HG03457 (cell line): ENCODE results near the gene RTN4RL1.

Experiments
- ATAC-seq: cut with Tn5 transposase; IDR thresholded peaks from one replicate; pipeline ENCODE4 v1.9.1; 2021; ENCODE audit warnings: moderate number of reproducible peaks; ENCODE audit not compliant: unreplicated experiment

Gene RTN4RL1

DNA sequence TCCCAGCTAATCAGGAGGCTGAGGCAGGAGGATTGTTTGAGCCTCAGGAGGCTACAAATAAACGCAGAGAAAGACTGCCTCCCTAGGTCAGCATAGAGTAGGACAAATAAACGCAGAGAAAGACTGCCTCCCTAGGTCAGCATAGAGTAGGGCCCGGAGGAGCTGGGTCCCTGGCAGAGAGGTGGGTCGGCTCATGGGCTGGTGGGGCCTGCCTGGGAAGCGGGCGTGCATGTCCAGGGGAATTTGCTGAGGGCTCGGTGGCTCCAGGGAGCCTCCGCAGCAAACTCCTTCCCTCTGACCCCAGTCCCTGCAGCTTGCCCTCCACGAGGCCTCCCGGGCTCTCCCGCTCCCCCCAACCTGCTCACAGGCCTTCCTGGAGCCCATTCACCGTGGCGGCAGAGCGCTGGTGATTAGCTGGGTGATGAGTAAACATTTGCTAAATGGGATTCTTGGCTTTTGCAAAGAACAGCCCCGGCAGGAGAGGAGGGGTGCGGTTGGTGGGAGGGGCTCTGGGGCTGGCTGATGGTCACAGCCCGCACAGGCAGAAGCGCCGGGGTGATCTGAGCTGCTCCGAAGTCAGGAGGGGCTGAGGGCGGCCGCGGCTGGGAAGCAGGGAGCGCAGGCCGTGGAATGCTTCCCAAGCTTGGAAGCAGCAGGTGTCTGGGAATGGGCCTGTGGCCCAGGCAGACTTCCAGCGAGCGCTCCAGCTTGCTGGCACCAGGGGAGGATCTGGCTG lies 93.1 kb downstream of the RTN4RL1 start:
- ATAC-seq, result no peak

DNA sequence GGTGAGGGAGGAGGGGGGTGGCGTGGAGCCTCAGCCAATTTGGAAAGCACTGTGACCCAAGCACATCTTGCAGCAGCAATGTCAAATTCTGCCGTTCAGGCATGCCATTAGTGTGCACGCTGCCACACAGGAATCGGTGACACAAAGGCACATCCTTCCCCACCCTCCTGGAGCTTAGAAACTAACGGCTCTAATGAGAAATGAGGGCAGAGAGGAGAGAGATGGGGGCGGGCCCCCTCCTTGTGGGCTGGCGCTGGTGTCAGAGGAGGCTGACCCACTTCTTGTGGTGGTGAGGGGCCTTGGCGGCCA lies 94.8 kb downstream of the RTN4RL1 start:
- no peak for ATAC-seq

DNA sequence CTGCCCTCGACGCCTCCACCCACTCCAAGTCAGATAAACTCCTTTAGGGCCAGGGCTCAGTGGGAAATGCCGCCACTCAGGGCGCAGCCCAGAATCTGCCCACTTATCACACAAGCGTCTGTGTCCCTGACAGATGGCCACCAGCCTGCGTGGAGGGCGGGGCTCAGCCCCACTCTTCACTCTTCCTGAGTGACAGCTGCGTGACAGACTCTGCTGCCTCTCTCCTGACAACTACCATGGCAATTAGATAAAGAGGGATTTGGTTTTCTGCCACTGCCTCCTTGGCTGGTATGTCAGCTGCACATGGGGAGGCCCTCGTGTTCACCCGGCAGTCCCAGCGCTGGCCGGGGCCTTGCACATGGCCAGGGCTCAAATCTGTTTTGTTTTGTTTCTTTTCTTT lies 96.2 kb downstream of the RTN4RL1 start:
- ATAC-seq, result no peak

DNA sequence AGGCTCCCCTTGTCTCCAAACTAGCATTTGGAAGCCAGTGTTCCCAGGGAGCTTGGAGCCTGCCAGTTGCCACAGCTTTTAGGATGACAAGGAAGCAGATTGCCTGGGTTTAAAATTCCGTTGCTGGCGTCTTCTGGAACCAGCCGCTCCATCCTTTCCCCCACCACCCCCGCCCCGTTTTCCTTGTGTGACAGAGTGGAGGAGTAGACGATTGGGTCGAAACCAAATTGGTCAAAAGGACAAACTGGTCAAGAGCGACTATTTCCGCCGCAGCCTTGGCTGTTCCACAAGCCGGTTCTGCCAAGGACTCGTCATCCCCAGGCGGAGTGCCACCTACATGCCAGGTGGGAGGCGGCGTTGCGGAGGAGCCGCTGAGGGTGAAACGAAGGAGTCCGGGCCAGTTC lies 104.2 kb downstream of the RTN4RL1 start:
- ATAC-seq, result no peak

DNA sequence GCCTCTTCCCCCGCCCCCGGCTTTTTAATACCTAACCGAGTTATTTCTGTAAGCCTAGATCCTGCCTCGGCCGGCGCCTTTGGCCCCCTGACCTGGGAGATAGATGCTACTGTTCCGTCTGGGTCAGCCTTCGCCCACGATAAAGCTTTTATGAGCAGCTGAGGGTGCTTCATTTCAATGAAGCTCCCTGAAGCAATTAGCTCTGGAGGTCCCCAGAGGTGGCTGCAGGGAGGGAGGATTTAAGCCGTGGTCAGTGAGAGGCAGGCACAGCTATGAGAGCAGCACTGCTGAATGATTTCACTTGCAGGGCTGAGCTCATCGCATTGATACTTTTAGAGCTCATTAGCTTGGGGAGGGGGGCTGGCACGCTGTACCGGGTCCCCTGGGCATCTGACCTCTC lies 105.9 kb downstream of the RTN4RL1 start:
- ATAC-seq, result no peak

DNA sequence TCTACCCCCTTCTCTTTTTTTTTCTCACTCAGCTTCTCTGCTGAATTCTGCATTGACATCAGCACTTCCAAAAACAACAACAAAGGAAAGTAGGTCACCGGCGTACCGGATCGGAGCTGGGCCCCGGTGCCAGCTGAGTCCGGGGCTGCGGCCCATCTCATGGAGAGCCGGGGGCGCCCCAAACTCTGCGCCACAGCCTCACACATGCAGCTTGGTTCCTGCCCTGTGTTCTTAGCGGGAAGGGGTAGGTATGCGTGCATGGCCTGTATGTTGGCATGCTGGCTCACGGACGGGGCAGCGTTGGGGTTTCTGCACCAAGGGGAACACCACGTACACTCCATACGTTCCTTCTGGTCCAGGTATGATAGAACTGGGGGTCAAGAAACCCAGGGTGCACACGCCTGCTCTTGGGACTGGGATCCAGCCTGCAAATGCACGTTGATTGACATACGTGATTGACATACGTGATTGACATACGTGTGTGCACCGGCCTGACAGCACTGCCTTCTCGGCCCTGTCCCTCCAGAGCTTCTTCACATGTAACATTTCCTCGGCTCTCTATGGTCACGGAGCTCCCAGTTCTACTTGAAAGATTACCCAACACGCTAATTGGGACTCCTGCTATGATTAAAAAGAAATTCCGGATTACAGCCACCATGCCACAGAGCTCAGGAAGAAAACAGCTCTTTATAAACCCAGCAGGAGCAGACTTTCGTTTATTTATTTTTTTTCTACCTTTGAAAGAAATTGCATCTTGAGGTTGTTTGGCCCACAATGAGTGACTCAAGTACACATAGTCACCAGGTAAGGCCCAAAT lies 106.6 kb downstream of the RTN4RL1 start:
- ATAC-seq, result no peak

DNA sequence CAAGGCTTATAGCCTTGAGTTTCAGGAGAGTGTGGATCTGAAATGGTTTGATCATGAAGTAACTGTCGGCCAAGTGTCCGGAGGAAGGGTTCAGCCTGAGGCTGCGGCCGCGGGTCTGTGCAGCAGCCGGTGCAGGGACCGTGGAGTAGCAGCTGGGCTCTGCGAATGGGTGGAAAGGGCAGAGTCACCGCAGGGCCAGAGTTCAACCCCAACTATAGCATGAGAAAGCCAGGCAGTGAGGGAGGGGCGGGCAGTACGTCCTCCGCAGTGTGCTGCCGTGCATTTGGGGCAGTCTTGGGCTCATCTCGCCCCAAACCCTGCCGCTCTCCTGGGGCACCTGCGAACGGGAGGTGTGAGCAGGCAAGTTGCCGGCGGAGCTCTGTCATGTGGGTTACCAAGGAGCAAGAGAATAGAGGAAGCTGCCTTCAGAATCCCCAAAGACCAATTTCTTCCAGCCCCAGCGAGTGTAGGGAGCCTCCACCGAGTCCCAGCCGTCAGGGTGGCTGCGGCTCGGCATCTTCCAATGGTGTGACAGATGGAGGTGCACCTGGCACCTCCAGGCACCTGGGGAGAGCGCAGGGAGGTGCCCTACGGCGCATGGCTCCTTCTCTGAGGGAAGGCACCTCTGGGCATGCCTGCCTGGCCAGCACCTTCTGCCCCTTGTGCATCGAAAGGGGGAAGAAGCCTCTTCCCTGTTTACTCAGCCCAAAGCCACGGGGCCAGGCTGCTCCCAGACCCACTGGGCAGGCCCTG lies 108.0 kb downstream of the RTN4RL1 start:
- no peak for ATAC-seq

DNA sequence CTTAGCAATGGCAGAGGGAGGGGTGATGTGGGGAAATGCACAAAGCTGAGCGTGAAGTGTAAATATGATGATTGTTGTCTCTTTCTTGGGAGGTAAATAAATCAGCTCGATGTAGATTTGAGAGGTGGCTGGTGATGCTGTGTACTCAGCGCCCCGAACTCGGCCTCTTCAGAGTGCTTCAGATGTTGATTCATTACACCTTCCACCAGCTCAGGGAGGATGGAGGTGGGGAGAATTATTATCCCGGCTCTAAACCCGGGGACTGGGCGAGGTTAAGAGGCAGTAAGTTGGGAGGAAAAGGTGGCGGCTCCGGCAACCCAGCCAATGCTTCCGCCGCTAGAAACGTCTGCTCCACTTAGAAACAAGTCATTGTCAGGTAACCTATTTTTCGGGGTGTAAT lies 108.8 kb downstream of the RTN4RL1 start:
- ATAC-seq, result no peak

DNA sequence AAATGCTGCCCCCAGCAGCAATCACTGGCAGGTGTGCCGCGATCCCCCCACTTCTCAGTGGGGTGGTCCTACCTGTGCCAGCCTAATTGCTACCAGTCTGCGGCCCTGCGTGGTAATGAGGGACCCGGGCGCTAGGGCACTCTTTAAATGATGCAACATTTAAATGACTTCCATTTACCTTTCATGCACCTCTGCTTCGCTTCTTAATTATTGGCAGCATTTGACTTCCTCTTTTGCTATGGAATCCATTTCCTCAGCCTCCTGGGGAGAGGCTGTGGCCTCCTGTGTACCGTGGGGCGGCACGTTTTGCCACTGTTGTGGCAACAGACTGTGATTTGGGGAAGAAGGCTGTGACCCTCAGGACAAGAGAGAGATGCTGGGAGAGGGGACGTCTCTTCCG lies 109.2 kb downstream of the RTN4RL1 start:
- no peak for ATAC-seq

DNA sequence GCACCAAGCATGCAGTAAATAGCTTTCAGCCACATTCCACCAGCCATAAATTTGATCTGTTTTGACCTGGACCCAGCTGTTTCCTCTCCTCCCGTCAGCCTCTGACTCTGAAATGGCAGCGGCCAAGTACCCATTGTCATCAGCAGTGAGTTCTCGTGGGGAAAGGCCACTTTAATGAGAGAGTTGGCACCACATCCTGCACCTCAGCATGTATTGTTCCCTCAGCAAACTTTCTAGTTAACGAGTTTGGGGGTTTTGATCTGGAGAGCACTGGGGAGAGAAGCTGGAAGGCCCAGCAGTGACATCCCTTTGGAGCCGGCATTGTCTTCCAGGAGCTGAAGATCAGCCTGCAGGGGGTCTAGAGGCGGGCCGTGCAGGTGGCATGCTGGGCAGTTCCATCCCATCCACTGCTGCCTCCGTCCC lies 110.5 kb downstream of the RTN4RL1 start:
- ATAC-seq, result no peak

DNA sequence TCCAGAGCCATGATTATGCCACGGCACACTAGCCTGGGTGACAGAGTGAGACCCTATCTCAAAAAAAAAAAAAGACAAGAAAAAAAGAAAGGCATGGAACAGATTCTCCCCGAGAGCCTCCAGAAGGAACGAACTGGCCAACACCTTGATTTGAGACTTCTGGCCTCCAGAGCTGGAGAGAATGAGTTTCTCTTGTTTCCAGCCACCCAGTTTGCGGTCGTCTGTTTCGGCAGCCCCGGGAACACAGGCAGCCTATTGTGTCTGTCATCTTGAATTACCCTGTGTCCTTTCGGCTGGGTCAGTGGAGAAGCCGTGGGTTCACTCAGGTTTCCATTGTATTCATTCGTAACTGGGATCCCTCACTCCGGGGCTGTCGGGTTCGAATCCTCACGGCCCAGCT lies 111.4 kb downstream of the RTN4RL1 start:
- ATAC-seq, result no peak

DNA sequence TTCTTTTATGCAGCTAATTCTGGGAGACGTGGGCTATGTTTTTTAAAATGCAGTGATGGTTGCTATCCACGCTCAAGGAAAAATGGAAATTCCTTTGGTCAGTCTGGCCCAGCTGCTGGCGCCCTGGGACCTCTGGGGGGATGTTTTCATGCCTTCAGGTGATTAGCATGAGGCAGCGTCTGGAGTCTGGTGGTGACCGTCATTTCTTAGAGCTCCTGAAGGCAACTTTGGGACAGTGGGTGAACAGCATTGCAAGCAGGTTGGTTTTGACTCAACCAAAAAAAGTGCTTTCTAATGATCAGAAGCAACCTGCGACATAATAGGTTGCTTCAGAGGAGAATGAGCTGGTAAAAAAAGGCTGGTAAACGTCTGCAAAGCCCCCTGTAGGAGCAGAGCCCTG lies 113.0 kb downstream of the RTN4RL1 start:
- no peak for ATAC-seq

DNA sequence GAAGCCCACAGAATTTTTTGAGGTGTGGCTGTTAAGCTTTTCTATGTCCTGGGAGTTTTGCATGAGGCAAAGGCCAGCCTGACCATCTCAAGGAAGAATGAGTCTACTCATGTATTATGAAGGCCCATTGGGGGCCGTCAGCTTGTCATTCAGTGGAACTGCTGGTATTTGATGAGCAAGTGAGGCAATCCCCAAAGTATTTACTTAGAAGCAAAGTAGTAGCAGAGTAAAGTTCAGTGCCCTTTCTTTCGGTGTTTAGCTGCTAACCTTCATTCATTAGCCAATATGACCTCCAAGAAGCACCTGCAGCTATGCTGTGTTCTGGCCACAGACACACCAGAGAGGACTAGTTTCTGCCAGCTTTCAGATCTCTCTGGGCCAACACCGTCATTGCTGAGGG lies 115.1 kb downstream of the RTN4RL1 start:
- ATAC-seq, result no peak

DNA sequence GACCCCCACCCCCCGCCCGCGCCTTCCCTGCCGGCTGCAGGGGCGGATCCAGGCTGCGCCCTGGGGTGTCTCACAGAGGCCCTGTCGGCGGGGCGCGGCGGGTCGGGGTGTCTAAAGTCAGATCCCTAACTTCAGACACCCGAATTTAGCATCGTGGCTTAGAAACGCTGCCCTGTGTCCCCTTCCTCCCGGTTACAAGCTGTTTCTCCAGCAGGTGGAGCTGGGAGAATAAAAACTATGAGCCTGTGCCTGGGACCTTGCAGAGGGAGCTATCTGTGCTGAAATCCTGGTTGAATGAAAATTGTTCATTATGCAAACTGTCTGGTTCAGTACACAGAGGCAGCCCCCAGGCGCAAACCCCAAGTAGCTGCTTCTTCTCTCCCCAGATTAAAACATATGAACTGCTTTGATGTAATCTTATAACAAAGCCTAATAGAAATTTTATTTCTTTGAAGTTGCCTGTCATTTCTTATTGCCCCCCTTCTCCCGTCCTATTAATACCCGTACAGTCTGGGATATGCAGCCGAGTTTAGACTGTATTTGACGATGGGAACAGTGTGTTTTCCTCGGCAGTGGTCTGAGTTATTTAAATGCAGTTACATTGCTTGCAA lies 116.3 kb downstream of the RTN4RL1 start:
- ATAC-seq, result no peak

DNA sequence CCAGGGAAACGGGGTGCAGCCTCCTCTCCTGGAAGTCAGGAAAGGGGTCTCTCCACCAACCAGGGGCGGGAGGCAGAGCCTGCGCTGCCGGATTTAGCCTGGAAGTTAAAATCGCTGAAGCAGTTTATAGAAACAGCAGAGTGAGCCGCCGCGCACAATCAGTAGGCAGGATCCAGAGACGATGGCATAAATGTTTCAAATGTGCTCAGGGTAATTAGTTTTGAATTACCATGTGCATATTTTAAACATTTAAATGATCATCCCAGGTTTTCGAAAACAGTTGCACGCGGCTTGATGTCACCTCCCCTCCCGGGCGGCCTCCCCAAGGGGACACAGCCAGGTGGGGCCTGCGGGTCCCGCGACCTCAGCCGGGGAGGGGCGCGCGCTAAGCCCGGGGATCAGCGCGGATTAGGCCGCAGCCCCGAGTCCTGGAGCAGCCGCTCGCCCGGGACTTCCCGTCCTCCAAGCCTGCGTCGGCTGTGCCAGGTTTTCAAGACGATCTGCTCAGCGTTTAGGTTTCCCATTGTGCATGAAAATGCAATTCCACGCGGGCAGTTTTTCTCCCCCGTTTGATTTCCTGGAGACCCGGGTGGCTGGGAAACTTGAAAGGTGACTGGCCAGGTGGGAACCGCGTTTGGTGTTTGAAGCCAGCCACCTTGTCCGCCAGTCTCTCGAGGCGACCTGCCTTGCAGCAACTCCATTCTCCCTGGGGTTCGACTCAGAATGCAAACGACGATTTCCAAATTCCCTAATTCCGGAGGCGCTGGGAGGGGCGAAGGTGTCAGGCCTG lies 117.0 kb downstream of the RTN4RL1 start:
- ATAC-seq, result no peak

DNA sequence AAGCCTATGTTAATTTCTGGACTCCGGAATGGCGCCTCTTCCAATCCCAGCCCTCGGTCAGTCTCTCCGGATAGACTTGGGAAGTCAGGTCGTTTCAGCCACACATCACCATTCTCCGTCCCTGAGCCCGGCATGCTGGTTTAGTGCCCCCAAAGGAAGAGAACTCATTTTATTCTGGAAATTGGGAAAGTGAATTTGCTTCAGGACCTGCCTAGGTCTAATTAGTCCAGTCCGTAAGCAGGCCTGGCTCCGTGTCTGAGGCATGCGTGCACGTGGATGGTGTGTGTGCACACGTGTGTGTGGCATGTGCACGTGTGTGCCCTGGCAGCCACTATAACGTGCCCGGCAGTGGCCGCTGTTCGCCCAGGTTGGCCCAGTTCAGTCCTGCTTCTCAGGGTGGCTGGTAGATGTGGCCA lies 117.9 kb downstream of the RTN4RL1 start:
- no peak for ATAC-seq

DNA sequence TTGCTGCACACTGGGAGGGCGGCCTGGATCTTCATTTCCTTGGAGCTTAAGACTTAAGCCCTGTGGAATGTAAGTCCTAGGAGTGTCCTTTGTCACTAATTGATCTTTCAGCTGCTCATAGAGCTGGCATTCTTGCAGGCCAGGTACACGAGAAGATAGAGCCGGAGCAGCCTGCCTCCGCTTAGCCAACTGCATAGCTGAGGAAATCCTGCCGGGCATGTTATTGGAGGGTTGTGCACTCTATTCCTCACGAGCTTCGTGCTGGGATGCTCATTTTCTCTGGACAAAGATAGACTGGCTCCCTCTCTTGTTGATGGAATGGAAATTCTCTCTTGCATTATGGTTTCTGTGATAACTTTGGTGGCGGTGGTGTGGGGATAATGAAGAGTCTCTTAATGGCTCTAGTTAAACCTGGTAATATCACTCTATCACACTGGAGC lies 118.5 kb downstream of the RTN4RL1 start:
- ATAC-seq, result no peak

DNA sequence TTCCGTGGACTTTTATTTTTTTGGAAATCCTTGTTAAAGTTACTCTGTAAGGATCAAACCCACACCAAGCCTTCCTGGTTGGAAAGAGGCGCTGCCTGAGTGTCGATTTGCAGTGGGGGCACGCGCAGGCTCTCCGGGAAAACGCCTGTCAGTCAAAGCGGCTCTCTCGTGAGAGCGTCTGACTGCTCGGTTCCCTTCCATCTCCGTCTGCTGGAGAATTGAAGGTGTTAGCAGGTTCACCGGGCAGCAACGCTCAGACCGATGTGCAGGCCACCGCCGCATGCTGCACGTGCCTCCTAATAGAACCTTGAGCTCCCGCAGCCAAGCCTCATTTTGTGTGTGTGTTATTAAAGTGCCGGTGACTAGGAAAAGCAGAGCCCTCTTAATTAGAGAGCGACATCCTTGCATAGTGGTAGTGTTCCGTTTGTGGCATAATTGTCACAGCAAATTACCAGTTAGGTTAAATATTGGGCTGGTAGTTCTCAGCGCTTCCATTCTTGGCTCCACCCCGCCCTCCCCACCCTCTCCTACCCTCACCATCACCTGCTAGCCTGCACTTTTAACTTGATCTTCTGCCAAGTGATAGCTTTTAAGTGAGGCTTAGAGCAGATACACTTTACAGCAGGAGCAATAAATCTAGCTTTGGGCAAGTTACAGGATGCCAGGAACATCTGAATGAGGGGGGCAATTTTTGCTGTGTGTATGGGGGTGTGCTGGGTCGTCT lies 119.8 kb downstream of the RTN4RL1 start:
- ATAC-seq, result no peak

DNA sequence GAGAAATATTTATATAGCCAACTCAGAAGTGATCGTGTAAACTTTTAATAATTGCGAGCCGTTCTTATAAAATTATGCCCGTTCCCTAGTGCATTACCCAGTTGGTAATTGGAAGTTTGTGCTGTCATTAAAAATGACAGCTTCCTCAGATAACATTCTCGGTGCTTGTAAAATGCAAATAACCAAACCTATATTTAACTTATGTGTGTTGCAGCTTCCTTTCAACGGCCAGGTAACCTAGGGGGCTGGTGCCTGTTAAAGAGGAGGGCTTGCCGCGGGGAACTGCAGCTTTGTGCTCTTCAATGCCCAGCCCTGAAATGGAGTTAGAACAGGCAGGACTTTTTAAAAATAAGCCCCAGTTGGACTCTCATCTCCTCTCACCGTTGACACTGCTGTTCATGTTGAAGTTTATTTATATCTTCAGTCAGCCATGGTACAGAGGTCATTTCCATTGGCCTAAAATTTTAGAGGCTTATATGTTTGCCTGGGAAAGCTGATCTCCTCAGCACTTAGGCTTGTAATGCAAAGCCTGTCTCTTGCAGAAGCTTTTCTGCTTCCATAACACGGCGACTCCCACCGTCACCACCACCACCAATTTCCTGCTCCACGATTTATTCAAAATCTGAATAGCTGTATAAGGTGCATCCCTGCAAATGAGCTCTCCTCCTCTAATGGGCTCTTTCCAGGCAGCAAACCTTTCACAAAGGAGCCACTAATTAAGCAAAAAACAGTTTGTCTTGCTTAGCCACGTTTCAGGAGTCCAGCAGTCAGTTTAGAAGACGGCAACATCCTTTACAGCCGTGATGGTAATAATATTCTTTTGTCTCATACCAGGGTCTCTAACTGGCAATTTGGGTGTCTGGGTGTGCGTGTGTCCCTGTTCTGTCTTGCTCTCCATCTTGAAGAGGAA lies 120.6 kb downstream of the RTN4RL1 start:
- no peak for ATAC-seq
